SK-N-MC (cell line): ENCODE measurements around the gene VPS4B.

Experiments
- EZH2 ChIP-seq: fragments of 200-600 bp; sonication (generic); IDR thresholded peaks from one replicate; pipeline ENCODE4 v1.6.1; 2017; ENCODE audit warnings: antibody characterized with exemption
- FOXP2 ChIP-seq: optimal IDR thresholded peaks from 2 replicates; pipeline ENCODE3; 2011; ENCODE audit warnings: mild to moderate bottlenecking, moderate library complexity; ENCODE audit not compliant: insufficient read depth; ENCODE audit errors: extremely low read length, control extremely low read depth
- POLR2AphosphoS5 ChIP-seq: IDR thresholded peaks from 2 replicates; pipeline ENCODE4 v1.6.1; 2012; ENCODE audit warnings: mild to moderate bottlenecking, low read depth, low read length, borderline replicate concordance

DNA sequence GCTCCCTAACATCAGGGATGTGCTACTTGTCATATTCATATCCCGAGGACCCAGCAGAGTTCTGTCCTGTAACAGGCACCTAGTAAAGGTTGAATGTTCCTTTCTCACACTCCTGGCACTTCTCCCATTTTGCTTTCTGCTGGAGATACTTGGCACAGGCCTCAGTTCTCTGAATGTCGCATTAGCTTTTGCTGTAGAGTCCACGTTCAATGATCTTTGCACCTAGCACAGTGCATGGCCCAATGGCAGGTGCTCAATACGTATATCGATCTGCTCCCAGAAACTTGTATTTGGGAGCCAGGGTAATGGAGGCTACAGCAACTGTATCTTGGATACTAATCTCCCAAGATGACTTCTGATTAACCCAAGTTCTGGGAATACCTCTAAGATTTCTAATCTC is 24.8 kb upstream of the VPS4B start:
- TF ChIP-seq EZH2 (no peak), POLR2AphosphoS5 (no peak), FOXP2 (no peak)
